DOHH2 (cell line): ENCODE data around the gene CCDC7.
"Not testable (repeated sequence)": the region's sequence is repeated elsewhere in the genome, so short reads cannot be mapped to it uniquely, and the experiment has no call there.

Source experiments
- H3F3A ChIP-seq: fragments of 200-600 bp; sonication (generic), shearing (Covaris generic); 2 replicates; pipeline ENCODE4 v1.6.0; 2016; ENCODE audit warnings: antibody characterized with exemption, mild to moderate bottlenecking; ENCODE audit not compliant: control insufficient read depth, insufficient read depth
- H3K27ac ChIP-seq: fragments of 200-600 bp; sonication (generic); 2 replicates; pipeline ENCODE4 v1.5.1; 2014; ENCODE audit warnings: low read depth, mild to moderate bottlenecking, low read length, moderate library complexity
- H3K27me3 ChIP-seq: fragments of 200-600 bp; sonication (generic); 2 replicates; pipeline ENCODE4 v1.6.1; 2014; ENCODE audit warnings: mild to moderate bottlenecking, low read length, mixed read lengths; ENCODE audit not compliant: control insufficient read depth
- H3K36me3 ChIP-seq: fragments of 200-600 bp; sonication (generic); 2 replicates; pipeline ENCODE4 v1.6.1; 2014; ENCODE audit warnings: mild to moderate bottlenecking, low read length, moderate library complexity, mixed read lengths; ENCODE audit not compliant: control insufficient read depth
- H3K4me1 ChIP-seq: fragments of 200-600 bp; sonication (generic); 2 replicates; pipeline ENCODE4 v1.6.1; 2014; ENCODE audit warnings: mild to moderate bottlenecking, low read length, mixed read lengths; ENCODE audit not compliant: control insufficient read depth
- H3K4me2 ChIP-seq: fragments of 200-600 bp; sonication (generic); 2 replicates; pipeline ENCODE4 v1.6.0; 2014; ENCODE audit warnings: mild to moderate bottlenecking, low read length, moderate library complexity
- H3K4me3 ChIP-seq: fragments of 200-600 bp; sonication (generic); 2 replicates; pipeline ENCODE4 v1.5.1; 2014; ENCODE audit warnings: mild to moderate bottlenecking, low read length, mixed read lengths
- H3K79me2 ChIP-seq: fragments of 200-600 bp; sonication (generic); 2 replicates; pipeline ENCODE4 v1.6.1; 2014; ENCODE audit warnings: mild to moderate bottlenecking, low read length, mixed read lengths; ENCODE audit not compliant: control insufficient read depth
- H3K9me2 ChIP-seq: fragments of 200-600 bp; sonication (generic); replicated peaks from 2 replicates; pipeline ENCODE4 v1.6.1; 2014; ENCODE audit warnings: mild to moderate bottlenecking, low read length, mixed read lengths; ENCODE audit not compliant: control insufficient read depth
- H3K9me3 ChIP-seq: fragments of 200-600 bp; sonication (generic); 2 replicates; pipeline ENCODE4 v1.6.1; 2014; ENCODE audit warnings: antibody characterized with exemption, low read length, mixed read lengths; ENCODE audit not compliant: control insufficient read depth, insufficient read depth
- H4K20me1 ChIP-seq: fragments of 200-600 bp; sonication (generic); 2 replicates; pipeline ENCODE4 v1.6.0; 2014; ENCODE audit warnings: low read depth, mild to moderate bottlenecking, antibody characterized with exemption, low read length, moderate library complexity; ENCODE audit not compliant: control insufficient read depth, insufficient read depth
- EZH2phosphoT487 ChIP-seq: fragments of 200-600 bp; sonication (generic); IDR thresholded peaks from 2 replicates; pipeline ENCODE4 v1.6.1; 2017; ENCODE audit warnings: borderline replicate concordance, mild to moderate bottlenecking, antibody characterized with exemption, low read length, moderate library complexity, mixed read lengths
- TF ChIP-seq, protein P1 (sequence below): fragments of 200-600 bp; sonication (generic); IDR thresholded peaks from one replicate; pipeline ENCODE4 v1.5.1; 2014; ENCODE audit warnings: antibody characterized with exemption, mild to moderate bottlenecking, low read depth, low read length; ENCODE audit not compliant: poor library complexity, severe bottlenecking

Gene CCDC7

DNA sequence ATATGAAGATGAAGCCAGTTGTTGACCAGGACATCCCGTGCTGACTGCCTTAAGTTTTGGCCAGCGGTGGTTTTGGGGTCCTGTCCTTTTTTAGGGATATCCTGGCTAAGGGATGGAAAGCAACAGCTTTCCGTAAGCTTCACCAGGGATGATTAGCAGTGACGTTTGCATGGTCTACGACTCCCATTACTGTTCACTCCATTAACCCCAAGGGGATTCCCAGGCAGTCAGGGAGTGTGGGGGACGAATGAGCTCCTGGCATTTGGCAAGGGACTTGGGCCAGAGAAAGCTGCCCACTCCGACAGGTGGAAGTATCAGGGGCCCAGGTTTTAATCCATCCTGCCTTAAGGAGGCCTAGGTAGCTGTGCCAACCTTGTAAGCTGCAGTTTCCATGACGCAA, 445.3 kb downstream of the CCDC7 start:
- Histone ChIP-seq H3K9me3 (no peaks in the 10 kb centered on the region), H3K9me2 (no peaks in the 10 kb centered on the region), H3K36me3 (peaks cover under 1% of the 10 kb centered on the region), H3K4me1 (no peaks in the 10 kb centered on the region), H3K4me3 (no peak overlapping the region), H3K4me2 (no peak overlapping the region), H3F3A (peaks cover 13% of the 10 kb centered on the region), H3K79me2 (no peaks in the 10 kb centered on the region), H3K27me3 (no peaks in the 10 kb centered on the region), H4K20me1 (no peaks in the 10 kb centered on the region), H3K27ac (no peak overlapping the region)
- TF ChIP-seq EZH2phosphoT487: no peak
- TF ChIP-seq, protein P1, sequence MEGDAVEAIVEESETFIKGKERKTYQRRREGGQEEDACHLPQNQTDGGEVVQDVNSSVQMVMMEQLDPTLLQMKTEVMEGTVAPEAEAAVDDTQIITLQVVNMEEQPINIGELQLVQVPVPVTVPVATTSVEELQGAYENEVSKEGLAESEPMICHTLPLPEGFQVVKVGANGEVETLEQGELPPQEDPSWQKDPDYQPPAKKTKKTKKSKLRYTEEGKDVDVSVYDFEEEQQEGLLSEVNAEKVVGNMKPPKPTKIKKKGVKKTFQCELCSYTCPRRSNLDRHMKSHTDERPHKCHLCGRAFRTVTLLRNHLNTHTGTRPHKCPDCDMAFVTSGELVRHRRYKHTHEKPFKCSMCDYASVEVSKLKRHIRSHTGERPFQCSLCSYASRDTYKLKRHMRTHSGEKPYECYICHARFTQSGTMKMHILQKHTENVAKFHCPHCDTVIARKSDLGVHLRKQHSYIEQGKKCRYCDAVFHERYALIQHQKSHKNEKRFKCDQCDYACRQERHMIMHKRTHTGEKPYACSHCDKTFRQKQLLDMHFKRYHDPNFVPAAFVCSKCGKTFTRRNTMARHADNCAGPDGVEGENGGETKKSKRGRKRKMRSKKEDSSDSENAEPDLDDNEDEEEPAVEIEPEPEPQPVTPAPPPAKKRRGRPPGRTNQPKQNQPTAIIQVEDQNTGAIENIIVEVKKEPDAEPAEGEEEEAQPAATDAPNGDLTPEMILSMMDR: no peak

DNA sequence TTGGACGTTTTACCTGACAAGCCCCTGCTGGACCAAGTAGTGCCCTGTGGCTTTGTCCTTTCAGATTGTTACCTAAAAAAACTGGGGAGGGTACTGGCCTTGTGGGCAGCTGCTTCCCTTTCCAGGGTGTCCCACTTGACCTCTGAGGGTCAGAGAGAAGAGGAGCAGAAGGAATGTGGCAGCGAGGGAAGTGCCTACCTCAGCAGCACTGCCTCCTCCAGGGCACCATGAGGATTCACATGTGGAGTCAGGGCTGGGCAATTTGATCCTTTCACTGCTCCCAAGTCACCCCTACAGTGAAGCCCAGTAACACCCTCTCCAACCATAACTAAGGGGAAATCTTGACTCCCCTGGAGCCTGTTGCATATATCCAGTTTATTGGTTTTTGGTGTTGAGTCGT, 447.5 kb downstream of the CCDC7 start:
- H3K4me1 ChIP-seq: no peaks in the 10 kb centered on the region
- H3K36me3 ChIP-seq: peaks cover 22% of the 10 kb centered on the region
- H3K27me3 ChIP-seq: no peaks in the 10 kb centered on the region
- no peaks in the 10 kb centered on the region for H4K20me1 ChIP-seq
- no peaks in the 10 kb centered on the region for H3K79me2 ChIP-seq
- no peaks in the 10 kb centered on the region for H3K9me3 ChIP-seq
- peaks cover 15% of the 10 kb centered on the region for H3F3A ChIP-seq
- H3K4me2 ChIP-seq: no peak overlapping the region
- no peak overlapping the region for H3K27ac ChIP-seq
- no peaks in the 10 kb centered on the region for H3K9me2 ChIP-seq
- TF ChIP-seq EZH2phosphoT487: no peak
- TF ChIP-seq, protein P1: no peak
- H3K4me3 ChIP-seq: no peak overlapping the region

- no peaks in the 10 kb centered on the region for H3K79me2 ChIP-seq
- no peak overlapping the region for H3K4me2 ChIP-seq
- H3F3A ChIP-seq: peaks cover 15% of the 10 kb centered on the region
- TF ChIP-seq EZH2phosphoT487: no peak
- TF ChIP-seq, protein P1: no peak
- no peaks in the 10 kb centered on the region for H3K27me3 ChIP-seq
- no peaks in the 10 kb centered on the region for H4K20me1 ChIP-seq
- no peaks in the 10 kb centered on the region for H3K9me2 ChIP-seq
- H3K9me3 ChIP-seq: no peaks in the 10 kb centered on the region
- no peaks in the 10 kb centered on the region for H3K4me1 ChIP-seq
- no peak overlapping the region for H3K27ac ChIP-seq
- H3K4me3 ChIP-seq: no peak overlapping the region
- peaks cover 29% of the 10 kb centered on the region for H3K36me3 ChIP-seq
These were observed 448.1 kb downstream of the CCDC7 start for GRCh38 chr10:32893916-32894664.

GRCh38 chr10:32895200-32895968, 449.4 kb downstream of the CCDC7 start:
- H3K9me2 ChIP-seq, H3K9me3 ChIP-seq, H3K4me3 ChIP-seq, H3K27me3 ChIP-seq, H3K79me2 ChIP-seq, H4K20me1 ChIP-seq, H3K4me2 ChIP-seq, H3K27ac ChIP-seq, H3K4me1 ChIP-seq: not testable (repeated sequence)
- Histone ChIP-seq H3K36me3 (peaks cover 36% of the 10 kb centered on the region), H3F3A (peaks cover 15% of the 10 kb centered on the region)
